ENCODE measurements around the gene TMEM59L.

DNA sequence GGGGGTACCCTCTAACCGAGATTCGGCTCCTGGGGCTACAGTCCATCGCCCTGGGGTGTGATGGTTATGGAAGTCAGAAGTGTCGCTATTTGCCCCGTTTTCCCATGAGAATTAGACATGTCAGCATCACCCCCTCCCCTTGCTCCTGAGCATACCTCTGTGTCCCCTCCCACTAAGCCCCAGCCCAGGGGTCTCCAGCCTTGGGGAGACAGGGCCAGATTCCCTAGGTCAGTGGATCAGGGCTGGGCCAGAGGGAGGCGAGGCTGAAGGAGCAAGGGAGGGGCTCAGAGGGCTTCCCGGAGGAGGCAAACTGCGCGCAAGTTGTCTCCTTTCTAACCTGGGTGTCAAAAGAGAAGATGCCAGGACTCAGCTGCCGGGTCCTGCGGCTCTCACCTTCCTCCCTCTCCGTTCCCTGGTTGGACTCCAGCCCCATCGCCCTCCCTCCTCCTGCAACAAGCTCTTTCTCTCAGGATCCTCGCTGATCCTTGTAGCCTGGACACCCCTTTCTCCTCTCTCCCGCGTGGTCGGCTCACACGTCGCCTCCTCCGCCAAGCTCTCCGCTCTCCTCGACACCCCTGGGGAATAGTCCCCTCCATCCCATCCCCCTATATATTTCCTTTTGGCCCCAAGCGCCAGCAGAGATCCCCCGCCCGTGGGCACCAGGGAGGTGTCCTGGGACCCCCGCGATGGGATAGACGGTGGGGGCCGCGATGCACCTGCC is 459 bp upstream of the TMEM59L start:
- TF ChIP-seq ZNF384 (IDR thresholded peaks at IDR 0.05) (no peak), SUZ12 (IDR thresholded peaks at IDR 0.05) (no peak), HDGF (IDR thresholded peaks at IDR 0.05; ENCODE audit: borderline replicate concordance) (no peak), CTBP1 (IDR thresholded peaks at IDR 0.05; ENCODE audit: borderline replicate concordance) (no peak), FOXK2 (IDR thresholded peaks at IDR 0.05) (no peak)
